ENCODE data around the gene PHETA1. TPM values are rescaled to one million over a fixed set of nuclear protein-coding genes. Genes with fewer than 3 reads are reported as not detected.
A peak's percentile ranks its signal among the peaks of the same experiment; 100 is the strongest.

PHETA1 gene
- total and polyA plus RNA-seq, 12 donors, result 11.9 to 41.6 (median 18.6) TPM

DNA sequence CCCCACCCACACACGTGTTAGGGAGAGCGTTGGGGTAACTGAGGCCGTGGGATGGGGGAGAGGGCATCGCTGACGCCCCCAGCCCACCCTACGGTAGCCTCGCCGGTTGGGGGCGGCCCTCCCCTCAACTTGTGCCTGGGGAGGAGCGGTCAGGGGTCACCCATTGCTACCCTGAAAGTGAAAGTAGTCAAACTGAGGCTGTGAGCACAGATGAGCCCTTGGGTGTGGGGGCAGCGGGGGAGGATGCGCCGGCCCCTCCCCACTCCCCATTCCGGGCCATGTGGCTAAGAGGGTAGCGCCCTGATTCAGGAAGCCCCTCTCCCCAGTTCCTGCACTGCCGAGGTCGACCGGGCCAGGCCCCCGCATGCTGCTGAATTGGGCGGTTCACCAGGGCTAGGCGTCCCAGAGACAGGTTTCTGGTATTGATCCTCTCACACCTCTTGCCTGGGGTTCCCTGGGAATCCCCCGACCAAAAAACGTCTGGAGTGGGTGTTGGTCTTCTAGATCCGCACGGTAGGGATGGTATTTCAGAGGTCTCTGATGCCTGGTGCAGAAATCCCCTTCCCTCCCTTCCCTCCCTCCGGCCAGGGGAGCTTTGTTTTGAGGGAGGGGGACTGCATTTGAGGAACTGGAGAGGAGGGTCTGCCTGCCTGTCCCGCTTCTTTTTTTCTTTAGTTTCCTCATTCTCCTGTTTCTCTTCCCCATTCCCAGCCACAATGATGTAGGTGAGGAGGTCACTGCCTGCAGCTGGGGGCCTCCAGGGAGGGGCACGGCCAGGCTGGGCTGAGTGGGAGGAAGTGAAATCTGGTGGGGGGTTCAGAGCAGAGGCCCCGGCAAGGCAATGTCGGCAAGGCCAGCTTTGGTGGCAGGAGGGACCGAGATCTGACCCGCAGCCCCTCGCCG lies 37.8 kb upstream of the PHETA1 start:
- peak overlapping the region; percentile 79 to 100 (median 98) for H3K27ac ChIP-seq
- peak overlapping the region; percentile 82 to 97 (median 88) for H3K4me3 ChIP-seq
- peaks cover 47 to 88% (median 82%) of the 10 kb centered on the region in 9 donors for H3K4me1 ChIP-seq
- WGBS, 2 donors, result 6 to 20% methylated on average over 34 of the region's 34 CpGs
- TF ChIP-seq, protein P1, sequence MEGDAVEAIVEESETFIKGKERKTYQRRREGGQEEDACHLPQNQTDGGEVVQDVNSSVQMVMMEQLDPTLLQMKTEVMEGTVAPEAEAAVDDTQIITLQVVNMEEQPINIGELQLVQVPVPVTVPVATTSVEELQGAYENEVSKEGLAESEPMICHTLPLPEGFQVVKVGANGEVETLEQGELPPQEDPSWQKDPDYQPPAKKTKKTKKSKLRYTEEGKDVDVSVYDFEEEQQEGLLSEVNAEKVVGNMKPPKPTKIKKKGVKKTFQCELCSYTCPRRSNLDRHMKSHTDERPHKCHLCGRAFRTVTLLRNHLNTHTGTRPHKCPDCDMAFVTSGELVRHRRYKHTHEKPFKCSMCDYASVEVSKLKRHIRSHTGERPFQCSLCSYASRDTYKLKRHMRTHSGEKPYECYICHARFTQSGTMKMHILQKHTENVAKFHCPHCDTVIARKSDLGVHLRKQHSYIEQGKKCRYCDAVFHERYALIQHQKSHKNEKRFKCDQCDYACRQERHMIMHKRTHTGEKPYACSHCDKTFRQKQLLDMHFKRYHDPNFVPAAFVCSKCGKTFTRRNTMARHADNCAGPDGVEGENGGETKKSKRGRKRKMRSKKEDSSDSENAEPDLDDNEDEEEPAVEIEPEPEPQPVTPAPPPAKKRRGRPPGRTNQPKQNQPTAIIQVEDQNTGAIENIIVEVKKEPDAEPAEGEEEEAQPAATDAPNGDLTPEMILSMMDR (IDR thresholded peaks at IDR 0.05), result no peak
- ATAC-seq (no peak), DNase-seq (peak; percentile 37 to 53)
- peaks cover 0 to 4% (median 0%) of the 10 kb centered on the region in 9 donors for H3K36me3 ChIP-seq
- no peaks in the 10 kb centered on the region for H3K27me3 ChIP-seq
- intact Hi-C loops (cut with DNase I), result loop anchor here in 2 of 10 donors (2.0 to 5.0 kb wide), 2 partner anchors 38 to 41 kb away; no protein-coding TSS in a partner anchor
- no peaks in the 10 kb centered on the region for H3K9me3 ChIP-seq

DNA sequence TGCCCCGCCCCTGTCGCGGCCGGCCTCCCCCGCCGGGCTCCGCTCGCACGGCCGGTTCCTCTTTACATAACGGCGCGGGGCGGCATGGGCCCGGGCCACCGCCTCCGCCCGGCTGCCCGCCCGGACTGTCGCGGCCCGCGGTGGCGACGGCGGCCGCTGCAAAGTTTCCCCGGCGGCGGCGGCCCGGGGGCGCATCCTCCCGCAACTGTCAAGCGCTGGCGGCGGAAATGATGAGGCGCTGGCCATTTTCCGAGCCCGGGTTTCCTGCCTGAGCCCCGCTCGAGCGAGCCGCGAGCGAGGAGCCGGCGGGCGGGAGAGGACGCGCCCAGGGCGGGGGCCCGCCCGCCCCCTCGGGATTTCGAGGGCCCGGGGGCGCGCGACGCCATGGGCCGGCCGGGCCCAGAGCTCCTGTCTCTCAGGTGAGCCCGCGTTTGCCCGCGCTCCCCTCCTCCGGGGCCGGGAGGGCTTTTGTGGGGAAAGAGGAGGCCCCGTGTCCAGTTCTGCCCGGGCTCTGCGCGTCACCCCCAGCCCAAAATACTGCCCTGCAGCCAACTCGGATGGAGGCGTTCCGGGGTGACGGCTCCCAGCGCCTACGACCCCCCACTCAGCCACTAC lies 37.1 kb upstream of the PHETA1 start, which contains the start of gene SH2B3:
TSS of gene SH2B3 (plus strand) at position 65 of the 615 bp plus-strand sequence. CDS start 12,223 bp downstream, outside the sequence.
- H3K9me3 ChIP-seq, result no peaks in the 10 kb centered on the region
- 0 to 1% methylated on average over 67 to 80 of the region's 80 CpGs for WGBS, 2 donors
- ATAC-seq (peak in 3 of 8 donors; percentile 2 to 18 (median 3)), DNase-seq (peak in 1 of 2 donors; percentile 84)
- peaks cover 40 to 81% (median 74%) of the 10 kb centered on the region in 9 donors for H3K4me1 ChIP-seq
- TF ChIP-seq, protein P1 (IDR thresholded peaks at IDR 0.05), result no peak
- intact Hi-C loops (cut with DNase I), result loop anchor here in 5 of 10 donors (2.0 to 5.0 kb wide), 3 partner anchors 39 to 45 kb away; no protein-coding TSS in a partner anchor
- H3K36me3 ChIP-seq, result peaks cover 0 to 4% (median 0%) of the 10 kb centered on the region in 9 donors
- no peaks in the 10 kb centered on the region for H3K27me3 ChIP-seq
- H3K27ac ChIP-seq, result peak within 1 kb of the TSS; percentile 79 to 100 (median 98)
- peak within 1 kb of the TSS; percentile 82 to 97 (median 88) for H3K4me3 ChIP-seq

DNA sequence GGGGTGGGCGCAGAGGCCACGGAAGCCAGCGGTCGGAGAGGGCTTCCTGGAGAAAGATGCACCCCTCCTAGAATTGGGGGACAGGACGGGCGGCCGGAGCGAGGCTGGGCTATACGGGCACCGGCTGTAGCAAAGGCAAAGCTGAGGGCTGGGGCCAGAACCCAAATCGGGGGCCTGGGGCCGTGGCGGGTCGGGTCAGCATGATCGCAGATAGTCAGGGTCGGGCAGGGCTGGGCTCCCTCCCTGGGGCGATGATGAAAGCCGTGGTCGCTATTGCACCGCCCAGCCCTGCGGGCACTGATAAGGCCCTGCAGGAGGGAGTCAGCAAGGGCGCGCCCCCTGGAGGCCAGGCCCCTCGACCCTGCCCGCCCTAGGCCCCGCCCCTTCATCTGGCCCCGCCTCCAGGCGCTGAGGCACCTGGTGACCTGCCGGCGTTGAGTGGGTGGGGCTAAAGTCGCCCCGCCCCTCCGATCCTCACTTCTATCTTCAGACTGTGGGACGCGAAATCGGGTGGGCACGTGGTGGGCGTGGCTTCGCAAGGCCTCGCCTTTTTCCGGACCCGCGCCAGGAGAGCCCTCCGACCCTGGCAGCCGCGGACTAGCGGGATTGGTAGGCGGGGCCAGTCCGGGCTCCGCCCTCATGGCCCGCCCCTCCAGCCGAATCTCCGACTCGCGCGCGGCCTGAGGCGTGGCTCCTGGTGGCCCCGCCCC lies 36.4 kb upstream of the PHETA1 start:
- DNase-seq, result peak; percentile 93 to 95
- intact Hi-C loops (cut with DNase I), result loop anchor here in 5 of 10 donors (2.0 to 5.0 kb wide), 2 partner anchors 42 to 45 kb away; no protein-coding TSS in a partner anchor
- Histone ChIP-seq H3K27me3 (no peaks in the 10 kb centered on the region), H3K4me1 (peaks cover 33 to 74% (median 67%) of the 10 kb centered on the region in 9 donors), H3K4me3 (peak overlapping the region; percentile 9 to 97 (median 88)), H3K9me3 (no peaks in the 10 kb centered on the region), H3K27ac (peak overlapping the region; percentile 79 to 100 (median 98)), H3K36me3 (peaks cover 0 to 4% (median 0%) of the 10 kb centered on the region in 9 donors)
- 1 to 3% methylated on average over 52 to 59 of the region's 59 CpGs for WGBS, 2 donors
- TF ChIP-seq, protein P1 (IDR thresholded peaks at IDR 0.05), result peak in 8 of 9 donors; percentile 62 to 83 (median 79)
- ATAC-seq, result peak; percentile 80 to 90 (median 85)

Measured in heart right ventricle (tissue), 16 donors.